GM23338 (cell line): ENCODE results near the gene EPHA3. TPM values are rescaled to one million over a fixed set of nuclear protein-coding genes. Genes with fewer than 3 reads are reported as not detected.

ENCODE experiments used
- ATAC-seq: fragments of 200-7000 bp; cut with Tn5 transposase; 3 replicates; pipeline ENCODE4 v1.9.1; 2020
- DNase-seq: peaks from one replicate; pipeline ENCODE4 v3.0.0-alpha.2; 2015; ENCODE audit warnings: low spot score
- H2AFZ ChIP-seq: fragments of 200-600 bp; sonication (generic); 2 replicates; pipeline ENCODE4 v1.8.0; 2016; ENCODE audit warnings: antibody characterized with exemption, mild to moderate bottlenecking, moderate library complexity
- H3F3A ChIP-seq: fragments of 200-600 bp; sonication (generic); replicated peaks from 2 replicates; pipeline ENCODE4 v1.8.0; 2017; ENCODE audit warnings: antibody characterized with exemption, mixed run types, low read depth
- H3K27ac ChIP-seq: fragments of 200-600 bp; sonication (generic); 2 replicates; pipeline ENCODE4 v1.6.1; 2016; ENCODE audit warnings: low read depth
- H3K27me3 ChIP-seq: fragments of 200-600 bp; sonication (generic); 2 replicates; pipeline ENCODE4 v1.8.0; 2016; ENCODE audit warnings: mild to moderate bottlenecking, mixed run types, moderate library complexity; ENCODE audit not compliant: insufficient read depth
- H3K36me3 ChIP-seq: fragments of 200-600 bp; sonication (generic); 2 replicates; pipeline ENCODE4 v1.8.0; 2016; ENCODE audit warnings: mild to moderate bottlenecking; ENCODE audit not compliant: insufficient read depth
- H3K4me1 ChIP-seq: fragments of 200-600 bp; sonication (generic); 2 replicates; pipeline ENCODE4 v1.8.0; 2016; ENCODE audit warnings: mild to moderate bottlenecking, moderate library complexity; ENCODE audit not compliant: insufficient read depth
- H3K4me2 ChIP-seq: fragments of 200-600 bp; sonication (generic); 2 replicates; pipeline ENCODE4 v1.7.1; 2017; ENCODE audit warnings: mixed run types
- H3K4me3 ChIP-seq: fragments of 200-600 bp; sonication (generic); 2 replicates; pipeline ENCODE4 v1.6.1; 2016; ENCODE audit warnings: mixed run types
- H3K79me2 ChIP-seq: fragments of 200-600 bp; sonication (generic); replicated peaks from 2 replicates; pipeline ENCODE4 v1.8.0; 2017; ENCODE audit warnings: mild to moderate bottlenecking; ENCODE audit not compliant: insufficient read depth
- H3K9me2 ChIP-seq: fragments of 200-600 bp; sonication (generic); 2 replicates; pipeline ENCODE4 v1.8.0; 2017; ENCODE audit not compliant: insufficient read depth
- H4K20me1 ChIP-seq: fragments of 200-600 bp; sonication (generic); replicated peaks from 2 replicates; pipeline ENCODE4 v1.8.0; 2017; ENCODE audit warnings: mild to moderate bottlenecking; ENCODE audit not compliant: insufficient read depth
- H3K27ac Mint-ChIP-seq: 2 replicates; pipeline ENCODE4 v1.8.0; 2020; ENCODE audit warnings: inconsistent platforms, mild to moderate bottlenecking, moderate library complexity, mixed read lengths
- H3K27me3 Mint-ChIP-seq: 3 replicates; pipeline ENCODE4 v1.8.0; 2022; ENCODE audit warnings: low read depth, mild to moderate bottlenecking, moderate library complexity, mixed read lengths, inconsistent platforms; ENCODE audit not compliant: insufficient read depth, poor library complexity
- H3K36me3 Mint-ChIP-seq: 3 replicates; pipeline ENCODE4 v1.8.0; 2021; ENCODE audit warnings: low read depth, mild to moderate bottlenecking, inconsistent platforms, moderate library complexity, mixed read lengths
- H3K4me1 Mint-ChIP-seq: 3 replicates; pipeline ENCODE4 v1.8.0; 2020; ENCODE audit warnings: mild to moderate bottlenecking, inconsistent platforms, mixed read lengths
- H3K4me3 Mint-ChIP-seq: 3 replicates; pipeline ENCODE4 v1.8.0; 2021; ENCODE audit warnings: moderate library complexity, mild to moderate bottlenecking, inconsistent platforms, mixed read lengths
- H3K9me3 Mint-ChIP-seq: 3 replicates; pipeline ENCODE4 v1.8.0; 2020; ENCODE audit warnings: moderate library complexity, mild to moderate bottlenecking, inconsistent platforms, mixed read lengths
- CREB1 ChIP-seq: fragments of 250-450 bp; sonication (Bioruptor Pico); IDR thresholded peaks from 2 replicates; pipeline ENCODE4 v1.5.0; 2020; ENCODE audit warnings: low read depth, mild to moderate bottlenecking, moderate library complexity
- ZNF114 ChIP-seq: fragments of 250-450 bp; sonication (Bioruptor Pico); IDR thresholded peaks from 2 replicates; pipeline ENCODE4 v1.5.0; 2020; ENCODE audit warnings: mild to moderate bottlenecking, moderate library complexity
- ZNF331 ChIP-seq: fragments of 250-450 bp; sonication (Bioruptor Pico); IDR thresholded peaks from 2 replicates; pipeline ENCODE4 v1.5.0; 2020; ENCODE audit warnings: low read depth, mild to moderate bottlenecking, moderate library complexity
- polyA plus RNA-seq: library from polyadenylated mRNA; unstranded; fragments of >200 nt; fragmentation: Nextera tagmentation; extraction: Ambion mirVana; gene quantifications from 2 replicates; pipeline ENCODE4 v1.2.1, GENCODE V29; 2016
- total RNA-seq: library from RNA; depleted of rRNA; stranded (reverse); fragments of >200 nt; shearing (Covaris generic); gene quantifications from 2 replicates; pipeline ENCODE4 v1.2.3, GENCODE V29; 2014
- TF ChIP-seq, protein P1 (sequence below): fragments of 250-450 bp; sonication (Bioruptor Pico); IDR thresholded peaks from 2 replicates; pipeline ENCODE4 v1.5.0; 2020; ENCODE audit warnings: mild to moderate bottlenecking, moderate library complexity
- TF ChIP-seq, protein P2 (sequence below), 2 experiments: fragments of 200-600 bp in 1 of 2; sonication (generic) in 1 of 2; conservative IDR thresholded peaks; 2 replicates each; pipeline versions ENCODE4 v1.5.1 to v1.6.1; 2016 to 2017; ENCODE audit warnings: antibody characterized with exemption in 2 of 2, low read depth in 2 of 2, mild to moderate bottlenecking in 2 of 2, moderate library complexity in 1 of 2

EPHA3 gene
- total and polyA plus RNA-seq, 2 experiments from 2014 or later = 0.05 to 0.21 TPM

DNA sequence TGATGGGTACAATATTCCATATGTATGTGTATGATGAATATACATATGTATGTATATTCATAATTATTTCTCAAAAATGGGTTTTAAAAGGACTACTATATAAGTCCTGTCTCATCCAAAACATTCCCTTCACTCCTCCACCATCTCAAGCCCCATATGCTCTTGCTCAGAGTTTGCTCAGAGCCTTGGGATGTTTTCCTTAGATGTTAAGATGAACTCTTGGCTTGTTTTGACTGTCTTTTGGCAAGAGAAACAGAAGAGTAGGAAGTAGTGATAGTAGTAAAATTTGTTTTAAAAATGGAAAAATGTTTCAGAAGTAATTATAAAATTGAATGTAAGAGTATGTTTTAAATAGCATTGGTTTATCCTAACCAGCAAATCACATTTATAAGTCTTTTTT is 6.2 kb upstream of the EPHA3 start:
- H3K27ac Mint-ChIP-seq = no peak overlapping the region
- no peak overlapping the region for H3K4me2 ChIP-seq
- no peak overlapping the region for H3K4me3 Mint-ChIP-seq
- H4K20me1 ChIP-seq = no peaks in the 10 kb centered on the region
- no peak overlapping the region for H2AFZ ChIP-seq
- peaks cover 5% of the 10 kb centered on the region; the same call in 1 of the 3 replicates for H3K4me1 Mint-ChIP-seq
- no peaks in the 10 kb centered on the region for H3K36me3 Mint-ChIP-seq
- H3K79me2 ChIP-seq = no peaks in the 10 kb centered on the region
- no peak overlapping the region for H3K27ac ChIP-seq
- TF ChIP-seq ZNF331 (CRISPR knock-in tag) = no peak
- TF ChIP-seq, protein P1, sequence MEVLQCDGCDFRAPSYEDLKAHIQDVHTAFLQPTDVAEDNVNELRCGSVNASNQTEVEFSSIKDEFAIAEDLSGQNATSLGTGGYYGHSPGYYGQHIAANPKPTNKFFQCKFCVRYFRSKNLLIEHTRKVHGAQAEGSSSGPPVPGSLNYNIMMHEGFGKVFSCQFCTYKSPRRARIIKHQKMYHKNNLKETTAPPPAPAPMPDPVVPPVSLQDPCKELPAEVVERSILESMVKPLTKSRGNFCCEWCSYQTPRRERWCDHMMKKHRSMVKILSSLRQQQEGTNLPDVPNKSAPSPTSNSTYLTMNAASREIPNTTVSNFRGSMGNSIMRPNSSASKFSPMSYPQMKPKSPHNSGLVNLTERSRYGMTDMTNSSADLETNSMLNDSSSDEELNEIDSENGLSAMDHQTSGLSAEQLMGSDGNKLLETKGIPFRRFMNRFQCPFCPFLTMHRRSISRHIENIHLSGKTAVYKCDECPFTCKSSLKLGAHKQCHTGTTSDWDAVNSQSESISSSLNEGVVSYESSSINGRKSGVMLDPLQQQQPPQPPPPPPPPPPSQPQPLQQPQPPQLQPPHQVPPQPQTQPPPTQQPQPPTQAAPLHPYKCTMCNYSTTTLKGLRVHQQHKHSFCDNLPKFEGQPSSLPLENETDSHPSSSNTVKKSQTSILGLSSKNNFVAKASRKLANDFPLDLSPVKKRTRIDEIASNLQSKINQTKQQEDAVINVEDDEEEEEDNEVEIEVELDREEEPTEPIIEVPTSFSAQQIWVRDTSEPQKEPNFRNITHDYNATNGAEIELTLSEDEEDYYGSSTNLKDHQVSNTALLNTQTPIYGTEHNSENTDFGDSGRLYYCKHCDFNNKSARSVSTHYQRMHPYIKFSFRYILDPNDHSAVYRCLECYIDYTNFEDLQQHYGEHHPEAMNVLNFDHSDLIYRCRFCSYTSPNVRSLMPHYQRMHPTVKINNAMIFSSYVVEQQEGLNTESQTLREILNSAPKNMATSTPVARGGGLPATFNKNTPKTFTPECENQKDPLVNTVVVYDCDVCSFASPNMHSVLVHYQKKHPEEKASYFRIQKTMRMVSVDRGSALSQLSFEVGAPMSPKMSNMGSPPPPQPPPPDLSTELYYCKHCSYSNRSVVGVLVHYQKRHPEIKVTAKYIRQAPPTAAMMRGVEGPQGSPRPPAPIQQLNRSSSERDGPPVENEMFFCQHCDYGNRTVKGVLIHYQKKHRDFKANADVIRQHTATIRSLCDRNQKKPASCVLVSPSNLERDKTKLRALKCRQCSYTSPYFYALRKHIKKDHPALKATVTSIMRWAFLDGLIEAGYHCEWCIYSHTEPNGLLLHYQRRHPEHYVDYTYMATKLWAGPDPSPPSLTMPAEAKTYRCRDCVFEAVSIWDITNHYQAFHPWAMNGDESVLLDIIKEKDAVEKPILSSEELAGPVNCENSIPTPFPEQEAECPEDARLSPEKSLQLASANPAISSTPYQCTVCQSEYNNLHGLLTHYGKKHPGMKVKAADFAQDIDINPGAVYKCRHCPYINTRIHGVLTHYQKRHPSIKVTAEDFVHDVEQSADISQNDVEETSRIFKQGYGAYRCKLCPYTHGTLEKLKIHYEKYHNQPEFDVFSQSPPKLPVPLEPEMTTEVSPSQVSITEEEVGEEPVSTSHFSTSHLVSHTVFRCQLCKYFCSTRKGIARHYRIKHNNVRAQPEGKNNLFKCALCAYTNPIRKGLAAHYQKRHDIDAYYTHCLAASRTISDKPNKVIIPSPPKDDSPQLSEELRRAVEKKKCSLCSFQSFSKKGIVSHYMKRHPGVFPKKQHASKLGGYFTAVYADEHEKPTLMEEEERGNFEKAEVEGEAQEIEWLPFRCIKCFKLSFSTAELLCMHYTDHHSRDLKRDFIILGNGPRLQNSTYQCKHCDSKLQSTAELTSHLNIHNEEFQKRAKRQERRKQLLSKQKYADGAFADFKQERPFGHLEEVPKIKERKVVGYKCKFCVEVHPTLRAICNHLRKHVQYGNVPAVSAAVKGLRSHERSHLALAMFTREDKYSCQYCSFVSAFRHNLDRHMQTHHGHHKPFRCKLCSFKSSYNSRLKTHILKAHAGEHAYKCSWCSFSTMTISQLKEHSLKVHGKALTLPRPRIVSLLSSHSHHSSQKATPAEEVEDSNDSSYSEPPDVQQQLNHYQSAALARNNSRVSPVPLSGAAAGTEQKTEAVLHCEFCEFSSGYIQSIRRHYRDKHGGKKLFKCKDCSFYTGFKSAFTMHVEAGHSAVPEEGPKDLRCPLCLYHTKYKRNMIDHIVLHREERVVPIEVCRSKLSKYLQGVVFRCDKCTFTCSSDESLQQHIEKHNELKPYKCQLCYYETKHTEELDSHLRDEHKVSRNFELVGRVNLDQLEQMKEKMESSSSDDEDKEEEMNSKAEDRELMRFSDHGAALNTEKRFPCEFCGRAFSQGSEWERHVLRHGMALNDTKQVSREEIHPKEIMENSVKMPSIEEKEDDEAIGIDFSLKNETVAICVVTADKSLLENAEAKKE = no peak
- no peak for TF ChIP-seq CREB1 (CRISPR knock-in tag)
- no peak for TF ChIP-seq ZNF114
- TF ChIP-seq, protein P2, sequence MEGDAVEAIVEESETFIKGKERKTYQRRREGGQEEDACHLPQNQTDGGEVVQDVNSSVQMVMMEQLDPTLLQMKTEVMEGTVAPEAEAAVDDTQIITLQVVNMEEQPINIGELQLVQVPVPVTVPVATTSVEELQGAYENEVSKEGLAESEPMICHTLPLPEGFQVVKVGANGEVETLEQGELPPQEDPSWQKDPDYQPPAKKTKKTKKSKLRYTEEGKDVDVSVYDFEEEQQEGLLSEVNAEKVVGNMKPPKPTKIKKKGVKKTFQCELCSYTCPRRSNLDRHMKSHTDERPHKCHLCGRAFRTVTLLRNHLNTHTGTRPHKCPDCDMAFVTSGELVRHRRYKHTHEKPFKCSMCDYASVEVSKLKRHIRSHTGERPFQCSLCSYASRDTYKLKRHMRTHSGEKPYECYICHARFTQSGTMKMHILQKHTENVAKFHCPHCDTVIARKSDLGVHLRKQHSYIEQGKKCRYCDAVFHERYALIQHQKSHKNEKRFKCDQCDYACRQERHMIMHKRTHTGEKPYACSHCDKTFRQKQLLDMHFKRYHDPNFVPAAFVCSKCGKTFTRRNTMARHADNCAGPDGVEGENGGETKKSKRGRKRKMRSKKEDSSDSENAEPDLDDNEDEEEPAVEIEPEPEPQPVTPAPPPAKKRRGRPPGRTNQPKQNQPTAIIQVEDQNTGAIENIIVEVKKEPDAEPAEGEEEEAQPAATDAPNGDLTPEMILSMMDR (conservative IDR thresholded peaks at IDR 0.05; ENCODE audit: low read depth in 2 of 2) = no peak
- H3K9me2 ChIP-seq = no peaks in the 10 kb centered on the region
- no peaks in the 10 kb centered on the region for H3F3A ChIP-seq
- no peaks in the 10 kb centered on the region for H3K9me3 Mint-ChIP-seq
- H3K36me3 ChIP-seq = no peaks in the 10 kb centered on the region
- peaks cover 6% of the 10 kb centered on the region for H3K27me3 ChIP-seq
- no peak overlapping the region for H3K4me3 ChIP-seq
- no peaks in the 10 kb centered on the region for H3K4me1 ChIP-seq
- H3K27me3 Mint-ChIP-seq = no peaks in the 10 kb centered on the region
- DNase-seq = no peak
- ATAC-seq = no peak
